ENCODE results near the gene JMJD8. TPM values are rescaled to one million over a fixed set of nuclear protein-coding genes. Genes with fewer than 3 reads are reported as not detected.
A peak's percentile ranks its signal among the peaks of the same experiment; 100 is the strongest.
"Not testable (repeated sequence)": the region's sequence is repeated elsewhere in the genome, so short reads cannot be mapped to it uniquely, and the experiment has no call there.

The JMJD8 gene
- total RNA-seq, 2 experiments from 2014 or later: 22.0 to 23.6 TPM

DNA sequence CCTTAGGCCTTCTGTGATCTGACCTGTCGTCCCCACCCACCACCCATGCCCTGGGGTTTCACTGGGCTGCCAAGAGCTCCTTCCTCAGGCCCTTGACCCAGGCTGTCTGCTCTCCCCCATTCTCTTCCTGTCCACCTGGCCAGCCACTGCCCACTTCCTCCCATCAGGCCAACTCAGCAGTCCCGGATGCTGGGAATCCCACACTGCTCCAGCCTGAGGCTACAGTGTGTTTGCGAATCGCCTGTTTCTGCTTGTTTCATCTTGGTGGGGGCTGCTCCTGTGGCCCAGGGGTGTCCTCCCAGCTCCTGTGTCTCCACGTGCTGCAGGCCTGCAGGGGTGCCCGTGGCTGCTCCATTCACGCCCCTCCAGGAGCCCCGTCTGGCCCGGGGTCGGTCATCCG is 29.9 kb upstream of the JMJD8 start:
- intact Hi-C loops (cut with DNase I, micrococcal nuclease): loop anchor here in 1 of 2 experiments (2.0 to 5.0 kb wide), 3 partner anchors 15 to 478 kb away; no protein-coding TSS in a partner anchor

DNA sequence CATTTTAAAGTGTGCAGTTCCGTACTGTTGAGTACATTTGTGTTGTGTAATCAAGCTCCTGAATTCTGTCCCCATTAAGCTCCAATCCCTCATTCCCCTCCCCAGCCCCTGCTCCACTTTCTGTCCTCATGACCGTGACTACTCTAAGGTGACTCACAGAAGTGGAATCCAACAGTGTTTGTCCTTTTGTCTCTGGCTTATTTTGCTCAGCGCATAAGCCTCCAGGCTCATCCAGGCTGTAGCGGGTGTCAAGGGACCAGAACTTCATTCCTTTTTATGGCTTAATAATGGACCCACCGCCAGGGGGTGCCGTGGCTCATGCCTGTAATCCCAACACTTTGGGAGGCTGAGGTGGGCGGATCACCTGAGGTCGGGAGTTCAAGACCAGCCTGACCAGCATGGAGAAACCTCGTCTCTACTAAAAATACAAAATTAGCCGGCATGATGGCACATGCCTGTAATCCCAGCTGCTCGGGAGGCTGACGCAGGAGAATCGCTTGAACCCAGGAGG is 28.7 kb upstream of the JMJD8 start:
- ChIA-PET CTCF (interaction anchor here (0.9 to 1.6 kb wide), 6 partner anchors 12 to 75 kb away, joined by 3 to 9 read pairs (median 6); partner anchors contain the start of genes CHTF18, CIAO3, RPUSD1 and WDR24), POLR2A (interaction anchor here (1.6 kb wide), 1 partner anchor 72 kb away, joined by 4 read pairs; no protein-coding TSS in a partner anchor)
- Histone ChIP-seq H3K4me1 (ENCODE audit: insufficient read depth, low read length) (peaks cover 24% of the 10 kb centered on the region), H3K27me3 (ENCODE audit: control insufficient read depth in 1 of 2, insufficient read depth in 2 of 2, low read length in 2 of 2) (peaks cover 45 to 49% of the 10 kb centered on the region in 2 experiments), H3K9me3 (ENCODE audit: control insufficient read depth in 1 of 2, insufficient read depth in 1 of 2, low read length in 2 of 2) (peaks cover 0 to 27% of the 10 kb centered on the region in 2 experiments)
- not testable (repeated sequence) for H3K4me1 Mint-ChIP-seq (ENCODE audit: low read depth); H3K36me3 ChIP-seq (ENCODE audit: insufficient read depth, low read length); H3K4me3 ChIP-seq (ENCODE audit: low read length); ATAC-seq (ENCODE audit: poor library complexity); H3K36me3 Mint-ChIP-seq (ENCODE audit: low read depth); H3K9me3 Mint-ChIP-seq; H3K27ac Mint-ChIP-seq; H3K27ac ChIP-seq (ENCODE audit: low read depth in 1 of 2, low read length in 2 of 2)
- TF ChIP-seq, protein P1, sequence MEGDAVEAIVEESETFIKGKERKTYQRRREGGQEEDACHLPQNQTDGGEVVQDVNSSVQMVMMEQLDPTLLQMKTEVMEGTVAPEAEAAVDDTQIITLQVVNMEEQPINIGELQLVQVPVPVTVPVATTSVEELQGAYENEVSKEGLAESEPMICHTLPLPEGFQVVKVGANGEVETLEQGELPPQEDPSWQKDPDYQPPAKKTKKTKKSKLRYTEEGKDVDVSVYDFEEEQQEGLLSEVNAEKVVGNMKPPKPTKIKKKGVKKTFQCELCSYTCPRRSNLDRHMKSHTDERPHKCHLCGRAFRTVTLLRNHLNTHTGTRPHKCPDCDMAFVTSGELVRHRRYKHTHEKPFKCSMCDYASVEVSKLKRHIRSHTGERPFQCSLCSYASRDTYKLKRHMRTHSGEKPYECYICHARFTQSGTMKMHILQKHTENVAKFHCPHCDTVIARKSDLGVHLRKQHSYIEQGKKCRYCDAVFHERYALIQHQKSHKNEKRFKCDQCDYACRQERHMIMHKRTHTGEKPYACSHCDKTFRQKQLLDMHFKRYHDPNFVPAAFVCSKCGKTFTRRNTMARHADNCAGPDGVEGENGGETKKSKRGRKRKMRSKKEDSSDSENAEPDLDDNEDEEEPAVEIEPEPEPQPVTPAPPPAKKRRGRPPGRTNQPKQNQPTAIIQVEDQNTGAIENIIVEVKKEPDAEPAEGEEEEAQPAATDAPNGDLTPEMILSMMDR (IDR thresholded peaks at IDR 0.05): peak; percentile 37
- peaks cover 42% of the 10 kb centered on the region for H3K27me3 Mint-ChIP-seq
- intact Hi-C loops (cut with DNase I, micrococcal nuclease): loop anchor here in 1 of 2 experiments (5.0 kb wide), 2 partner anchors 340 to 480 kb away; no protein-coding TSS in a partner anchor
- peak in 7 of 14 experiments; percentile 30 to 68 (median 49) for DNase-seq
- peak overlapping the region; percentile 40 for H3K4me3 Mint-ChIP-seq

More for the DNA sequence above, 29.9 kb upstream of the JMJD8 start:
- H3K36me3 Mint-ChIP-seq (ENCODE audit: low read depth): no peaks in the 10 kb centered on the region
- Histone ChIP-seq H3K9me3 (ENCODE audit: control insufficient read depth in 1 of 2, insufficient read depth in 1 of 2, low read length in 2 of 2) (peaks cover 0 to 27% of the 10 kb centered on the region in 2 experiments), H3K27ac (ENCODE audit: low read depth in 1 of 2, low read length in 2 of 2) (no peak overlapping the region), H3K4me3 (ENCODE audit: low read length) (no peak overlapping the region), H3K36me3 (ENCODE audit: insufficient read depth, low read length) (no peaks in the 10 kb centered on the region), H3K4me1 (ENCODE audit: insufficient read depth, low read length) (peaks cover 26% of the 10 kb centered on the region), H3K27me3 (ENCODE audit: control insufficient read depth in 1 of 2, insufficient read depth in 2 of 2, low read length in 2 of 2) (peaks cover 32 to 37% of the 10 kb centered on the region in 2 experiments)
- TF ChIP-seq, protein P1 (IDR thresholded peaks at IDR 0.05): no peak
- POLR2A ChIA-PET: interaction anchor here (4.5 kb wide), 1 partner anchor 12 kb away, joined by 30 read pairs; the partner anchor contains the start of genes CCDC78 and HAGHL
- H3K4me3 Mint-ChIP-seq: peak overlapping the region; percentile 60
- ATAC-seq (ENCODE audit: poor library complexity) (no peak), DNase-seq (no peak)
- H3K27me3 Mint-ChIP-seq: peaks cover 29% of the 10 kb centered on the region
- no peaks in the 10 kb centered on the region for H3K9me3 Mint-ChIP-seq
- no peak overlapping the region for H3K27ac Mint-ChIP-seq
- CTCF ChIA-PET: no interaction called here
- H3K4me1 Mint-ChIP-seq (ENCODE audit: low read depth): peaks cover 10% of the 10 kb centered on the region

DNA sequence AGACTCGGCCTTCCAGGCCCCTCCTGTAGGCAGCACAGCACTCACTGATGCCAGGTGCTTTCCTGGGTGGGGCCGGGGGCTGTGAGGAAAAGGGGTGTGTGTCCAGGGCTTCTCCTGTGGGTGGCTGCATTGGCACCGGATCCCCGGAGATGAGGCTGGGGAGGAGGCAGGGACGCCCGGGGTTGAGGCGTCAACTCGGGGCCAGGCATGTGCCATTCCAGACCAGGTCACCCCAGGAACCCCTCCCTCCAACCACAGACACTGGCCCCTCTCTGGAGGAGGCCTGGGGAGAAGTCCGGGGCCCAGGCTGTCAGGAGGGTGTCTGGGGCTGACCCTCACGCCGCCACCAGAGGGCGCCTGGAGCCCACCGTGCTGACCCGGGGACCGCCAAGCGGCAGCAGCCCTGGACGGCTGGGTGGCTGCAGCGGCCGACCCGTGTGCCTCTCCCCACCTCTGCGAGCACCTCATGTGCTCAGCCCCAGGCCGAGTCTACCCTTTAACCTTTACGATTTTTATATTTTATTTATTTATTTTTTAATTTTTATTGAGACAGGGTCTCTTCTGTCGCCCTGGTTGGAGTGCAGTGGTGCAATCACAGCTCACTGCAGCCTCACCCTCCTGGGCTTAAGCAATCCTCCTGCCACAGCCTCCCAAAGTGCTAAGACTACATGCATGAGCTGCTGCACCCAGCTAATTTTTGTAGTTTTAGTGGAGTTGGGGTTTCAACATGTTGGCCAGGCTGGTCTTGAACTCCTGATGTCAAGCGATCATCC is 27.6 kb upstream of the JMJD8 start:
- peaks cover 8% of the 10 kb centered on the region for H3K4me1 Mint-ChIP-seq (ENCODE audit: low read depth)
- no peak overlapping the region for H3K27ac ChIP-seq (ENCODE audit: low read depth in 1 of 2, low read length in 2 of 2)
- H3K9me3 ChIP-seq (ENCODE audit: control insufficient read depth in 1 of 2, insufficient read depth in 1 of 2, low read length in 2 of 2): peaks cover 0 to 33% of the 10 kb centered on the region in 2 experiments
- H3K4me3 ChIP-seq (ENCODE audit: low read length): no peak overlapping the region
- H3K4me3 Mint-ChIP-seq: no peak overlapping the region
- H3K27ac Mint-ChIP-seq: no peak overlapping the region
- intact Hi-C loops (cut with DNase I, micrococcal nuclease): loop anchor here (1.0 to 5.0 kb wide), 5 partner anchors 30 to 481 kb away; no protein-coding TSS in a partner anchor
- H3K36me3 ChIP-seq (ENCODE audit: insufficient read depth, low read length): no peaks in the 10 kb centered on the region
- no peaks in the 10 kb centered on the region for H3K36me3 Mint-ChIP-seq (ENCODE audit: low read depth)
- TF ChIP-seq, protein P1 (IDR thresholded peaks at IDR 0.05): peak; percentile 94
- ChIA-PET POLR2A (interaction anchor here (1.6 kb wide), 1 partner anchor 73 kb away, joined by 4 read pairs; no protein-coding TSS in a partner anchor), CTCF (interaction anchor here (0.9 to 1.6 kb wide), 6 partner anchors 13 to 76 kb away, joined by 3 to 9 read pairs (median 6); partner anchors contain the start of genes CHTF18, CIAO3, RPUSD1 and WDR24)
- peaks cover 30% of the 10 kb centered on the region for H3K4me1 ChIP-seq (ENCODE audit: insufficient read depth, low read length)
- DNase-seq (peak; percentile 56 to 89 (median 76)), ATAC-seq (ENCODE audit: poor library complexity) (peak; percentile 53)
- peaks cover 54 to 57% of the 10 kb centered on the region in 2 experiments for H3K27me3 ChIP-seq (ENCODE audit: control insufficient read depth in 1 of 2, insufficient read depth in 2 of 2, low read length in 2 of 2)
- H3K27me3 Mint-ChIP-seq: peaks cover 51% of the 10 kb centered on the region
- H3K9me3 Mint-ChIP-seq: no peaks in the 10 kb centered on the region

Data from CD4-positive, alpha-beta T cell (primary cell).